Stimulated activated effector memory CD8-positive, alpha-beta T cell treated with anti-CD3 and anti-CD28 coated beads, Interleukin-12 subunit alpha, Interleukin-12 subunit beta, amount 100 ng/mL, for 72 hours (primary cell): ENCODE data around the gene SOX5.
"Not testable (repeated sequence)": the region's sequence is repeated elsewhere in the genome, so short reads cannot be mapped to it uniquely, and the experiment has no call there.

Source experiments
- ATAC-seq: fragments of 150-1000 bp; cut with Tn5 transposase; 2 replicates; pipeline ENCODE4 v1.10.0; 2021
- DNase-seq, 2 donors: peaks; one replicate each; pipeline ENCODE4 v3.0.0; 2021 to 2022; ENCODE audit warnings: low spot score in 2 of 2
- H3K27ac Mint-ChIP-seq: one replicate; pipeline ENCODE4 v1.8.0; 2022; ENCODE audit warnings: mild to moderate bottlenecking, mixed read lengths
- H3K36me3 Mint-ChIP-seq: one replicate; pipeline ENCODE4 v1.8.0; 2022; ENCODE audit warnings: mild to moderate bottlenecking, mixed read lengths
- H3K4me1 Mint-ChIP-seq: one replicate; pipeline ENCODE4 v1.8.0; 2022; ENCODE audit warnings: mixed read lengths
- H3K4me3 Mint-ChIP-seq: one replicate; pipeline ENCODE4 v1.8.0; 2022; ENCODE audit warnings: mild to moderate bottlenecking, mixed read lengths
- H3K9me3 Mint-ChIP-seq: one replicate; pipeline ENCODE4 v1.8.0; 2022; ENCODE audit warnings: mixed read lengths

Gene SOX5

DNA sequence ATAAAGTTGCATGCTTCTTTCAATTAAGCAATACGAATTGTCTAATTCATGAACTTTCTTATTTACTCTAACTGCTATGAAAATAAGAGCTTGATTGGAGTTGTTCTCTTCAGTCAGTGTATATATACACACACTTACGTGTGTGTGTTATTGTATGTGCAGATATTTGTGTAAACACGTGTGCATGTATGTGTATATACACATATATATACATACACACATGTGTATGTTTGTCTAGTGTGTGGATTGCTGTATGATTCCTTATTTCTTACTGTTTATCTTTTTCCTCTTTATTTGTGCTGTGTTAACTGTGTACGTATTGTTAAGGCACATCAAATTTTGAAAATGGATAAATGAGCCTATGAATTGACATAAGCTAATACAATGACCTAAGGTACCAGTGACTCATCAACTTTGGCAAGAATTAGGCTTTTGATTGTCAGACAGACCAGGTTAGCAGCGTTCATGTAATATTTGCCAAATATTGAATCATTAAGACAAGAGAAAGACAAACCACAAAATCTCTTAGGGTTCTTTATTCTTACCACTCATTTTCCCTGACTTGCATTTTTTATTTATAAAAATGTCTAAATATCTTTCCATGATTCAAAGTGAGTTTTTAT is 423.9 kb downstream of the SOX5 start:
- H3K9me3 Mint-ChIP-seq: peaks cover 3% of the 10 kb centered on the region
- H3K27ac Mint-ChIP-seq: no peak overlapping the region
- no peaks in the 10 kb centered on the region for H3K4me1 Mint-ChIP-seq
- H3K36me3 Mint-ChIP-seq: no peaks in the 10 kb centered on the region
- DNase-seq (no peak), ATAC-seq (no peak)
- H3K4me3 Mint-ChIP-seq: no peak overlapping the region

- no peak for DNase-seq
These were observed 426.1 kb downstream of the SOX5 start for GRCh38 chr12:23523339-23523738.

GRCh38 chr12:23519444-23519843 is 430.0 kb downstream of the SOX5 start:
- DNase-seq, H3K36me3 Mint-ChIP-seq, H3K27ac Mint-ChIP-seq, ATAC-seq, H3K4me1 Mint-ChIP-seq, H3K4me3 Mint-ChIP-seq, H3K9me3 Mint-ChIP-seq: not testable (repeated sequence)

More at GRCh38 chr12:23523339-23523738, 426.1 kb downstream of the SOX5 start:
- Mint-ChIP-seq H3K27ac (no peak overlapping the region), H3K36me3 (no peaks in the 10 kb centered on the region), H3K4me3 (no peak overlapping the region), H3K4me1 (no peaks in the 10 kb centered on the region), H3K9me3 (peaks cover 10% of the 10 kb centered on the region)
- no peak for ATAC-seq

DNA sequence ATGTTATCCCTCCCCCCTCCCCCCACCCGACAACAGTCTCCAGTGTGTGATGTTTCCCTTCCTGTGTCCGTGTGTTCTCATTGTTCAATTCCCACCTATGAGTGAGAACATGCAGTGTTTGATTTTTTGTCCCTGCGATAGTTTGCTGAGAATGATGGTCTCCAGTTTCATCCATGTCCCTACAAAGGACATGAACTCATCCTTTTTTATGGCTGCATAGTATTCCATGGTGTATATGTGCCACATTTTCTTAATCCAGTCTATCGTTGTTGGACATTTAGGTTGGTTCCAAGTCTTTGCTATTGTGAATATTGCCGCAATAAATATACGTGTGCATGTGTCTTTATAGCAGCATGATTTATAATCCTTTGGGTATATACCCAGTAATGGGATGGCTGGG is 433.7 kb downstream of the SOX5 start:
- not testable (repeated sequence) for H3K36me3 Mint-ChIP-seq, H3K27ac Mint-ChIP-seq, H3K4me1 Mint-ChIP-seq, H3K4me3 Mint-ChIP-seq, ATAC-seq, DNase-seq
- H3K9me3 Mint-ChIP-seq: peaks cover 11% of the 10 kb centered on the region

GRCh38 chr12:23510484-23510883 is 439.0 kb downstream of the SOX5 start:
- DNase-seq: no peak
- no peak for ATAC-seq
- peaks cover 14% of the 10 kb centered on the region for H3K9me3 Mint-ChIP-seq
- no peak overlapping the region for H3K4me3 Mint-ChIP-seq
- no peak overlapping the region for H3K27ac Mint-ChIP-seq
- H3K36me3 Mint-ChIP-seq: no peaks in the 10 kb centered on the region
- H3K4me1 Mint-ChIP-seq: no peaks in the 10 kb centered on the region

DNA sequence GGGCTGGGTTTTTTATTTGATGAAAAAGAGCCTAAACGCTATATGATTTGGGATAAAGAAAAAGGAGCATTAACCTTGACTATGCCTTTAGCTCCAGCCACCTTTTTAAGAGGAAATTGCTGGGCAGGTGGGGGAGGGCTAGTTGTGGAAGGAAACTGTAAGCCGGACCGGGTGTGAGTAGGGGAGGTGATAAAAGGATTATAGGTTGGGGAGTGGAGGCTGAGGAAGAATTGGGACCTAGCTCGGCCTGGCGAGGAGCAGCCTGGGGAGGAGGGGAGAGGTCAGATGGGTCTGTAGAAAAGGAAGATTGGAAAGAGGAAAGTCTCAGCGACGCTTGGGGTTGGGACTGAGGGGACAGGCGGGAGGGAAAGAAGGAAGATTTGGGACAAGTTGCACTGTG is 439.6 kb downstream of the SOX5 start:
- not testable (repeated sequence) for H3K27ac Mint-ChIP-seq, ATAC-seq, H3K36me3 Mint-ChIP-seq, DNase-seq, H3K4me1 Mint-ChIP-seq, H3K4me3 Mint-ChIP-seq
- H3K9me3 Mint-ChIP-seq: peaks cover 14% of the 10 kb centered on the region

DNA sequence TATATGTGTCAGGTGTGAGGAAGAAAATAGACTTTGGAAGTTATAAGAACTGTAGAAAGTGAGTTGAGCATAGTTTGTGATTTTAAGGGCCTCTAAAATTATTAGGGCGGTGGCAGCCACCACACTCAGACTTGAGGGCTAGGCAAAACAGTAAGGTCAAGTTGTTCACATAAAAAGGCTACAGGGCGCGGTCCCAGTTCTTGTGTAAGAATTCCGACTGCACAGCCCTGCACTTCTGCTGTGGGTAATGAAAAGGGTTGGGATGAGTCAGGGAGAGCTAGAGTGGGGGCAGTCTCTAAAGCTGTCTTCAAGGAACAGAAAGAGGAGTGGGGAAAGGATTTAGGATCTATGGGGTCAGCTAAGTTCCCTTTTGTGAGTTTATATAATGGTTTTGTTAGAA is 441.7 kb downstream of the SOX5 start:
- H3K36me3 Mint-ChIP-seq, H3K4me3 Mint-ChIP-seq, H3K4me1 Mint-ChIP-seq, ATAC-seq, DNase-seq, H3K27ac Mint-ChIP-seq: not testable (repeated sequence)
- H3K9me3 Mint-ChIP-seq: peaks cover 21% of the 10 kb centered on the region

GRCh38 chr12:23505736-23506135 is 443.7 kb downstream of the SOX5 start:
- ATAC-seq, H3K4me1 Mint-ChIP-seq, H3K4me3 Mint-ChIP-seq, H3K27ac Mint-ChIP-seq, DNase-seq, H3K36me3 Mint-ChIP-seq: not testable (repeated sequence)
- peaks cover 22% of the 10 kb centered on the region for H3K9me3 Mint-ChIP-seq

GRCh38 chr12:23504641-23505399 is 444.6 kb downstream of the SOX5 start:
- Mint-ChIP-seq H3K27ac (no peak overlapping the region), H3K36me3 (no peaks in the 10 kb centered on the region), H3K4me3 (no peak overlapping the region), H3K9me3 (peaks cover 16% of the 10 kb centered on the region), H3K4me1 (no peaks in the 10 kb centered on the region)
- ATAC-seq (no peak), DNase-seq (no peak)

DNA sequence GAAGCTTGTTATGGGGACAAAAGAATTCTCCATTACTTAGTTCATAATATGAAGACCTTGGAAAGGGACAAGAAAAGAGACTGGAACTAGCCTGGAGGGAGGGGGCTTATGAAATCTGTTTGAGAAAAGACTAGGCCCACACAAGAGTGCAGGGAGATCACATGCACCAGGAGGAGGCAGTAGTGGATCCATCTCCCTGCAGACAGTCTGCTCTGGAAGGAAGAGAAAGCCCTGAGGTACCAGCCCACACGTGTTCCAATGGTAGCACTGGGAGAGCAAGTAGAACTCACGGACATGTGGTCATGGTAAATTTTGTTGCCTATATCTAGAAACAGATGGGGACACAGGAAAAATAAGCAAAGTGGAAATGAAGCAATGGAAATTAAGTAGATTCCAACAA is 445.4 kb downstream of the SOX5 start:
- H3K9me3 Mint-ChIP-seq: peaks cover 13% of the 10 kb centered on the region
- DNase-seq (no peak), ATAC-seq (no peak)
- H3K4me1 Mint-ChIP-seq: no peaks in the 10 kb centered on the region
- H3K27ac Mint-ChIP-seq: no peak overlapping the region
- H3K4me3 Mint-ChIP-seq: no peak overlapping the region
- H3K36me3 Mint-ChIP-seq: no peaks in the 10 kb centered on the region

DNA sequence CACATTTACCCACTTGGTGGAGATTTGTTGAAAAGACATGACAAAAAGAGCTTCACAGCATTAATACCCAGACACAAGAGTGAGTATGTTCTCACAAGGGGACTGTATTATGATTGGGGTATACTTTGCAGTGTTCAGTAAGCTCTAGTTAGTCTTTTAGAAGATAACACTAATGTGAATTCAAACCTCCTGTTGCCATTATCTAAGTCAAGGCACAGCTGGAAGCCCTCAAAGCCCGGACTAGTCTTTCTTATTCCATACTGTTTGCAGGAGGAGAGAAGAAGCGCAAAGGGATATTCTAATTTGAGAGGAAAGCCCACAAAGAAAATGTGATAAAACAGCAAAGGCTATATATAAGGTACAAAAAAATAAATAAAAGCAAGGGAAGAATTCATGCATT is 445.9 kb downstream of the SOX5 start:
- Mint-ChIP-seq H3K9me3 (peaks cover 15% of the 10 kb centered on the region), H3K4me1 (no peaks in the 10 kb centered on the region), H3K27ac (no peak overlapping the region), H3K4me3 (no peak overlapping the region), H3K36me3 (no peaks in the 10 kb centered on the region)
- ATAC-seq: no peak
- no peak for DNase-seq

DNA sequence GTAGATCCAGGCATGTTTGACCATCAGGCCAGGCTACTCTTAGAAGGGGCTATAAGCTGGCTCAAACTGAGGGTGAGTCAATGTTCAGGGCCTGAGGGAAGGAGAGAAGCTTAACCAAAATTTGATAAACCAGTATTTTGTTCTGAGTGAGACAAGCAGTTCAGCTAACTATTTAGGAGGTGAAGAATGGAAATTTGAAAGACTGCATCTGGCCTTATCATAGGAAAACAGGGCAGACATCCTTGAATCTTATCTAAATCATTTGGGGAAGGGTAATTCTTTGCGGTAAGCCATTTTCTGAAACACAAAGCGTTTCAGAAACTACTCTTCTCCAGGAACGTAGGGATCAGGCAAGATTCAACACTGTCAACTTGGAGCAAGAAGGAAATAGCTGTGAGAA is 447.2 kb downstream of the SOX5 start:
- DNase-seq: no peak
- H3K4me1 Mint-ChIP-seq: no peaks in the 10 kb centered on the region
- H3K9me3 Mint-ChIP-seq: peaks cover 16% of the 10 kb centered on the region
- no peak for ATAC-seq
- no peak overlapping the region for H3K4me3 Mint-ChIP-seq
- no peak overlapping the region for H3K27ac Mint-ChIP-seq
- no peaks in the 10 kb centered on the region for H3K36me3 Mint-ChIP-seq

- Mint-ChIP-seq H3K9me3 (peaks cover 5% of the 10 kb centered on the region), H3K36me3 (no peaks in the 10 kb centered on the region), H3K4me3 (no peak overlapping the region), H3K27ac (no peak overlapping the region), H3K4me1 (no peaks in the 10 kb centered on the region)
- ATAC-seq (no peak), DNase-seq (no peak)
These were observed 454.0 kb downstream of the SOX5 start for GRCh38 chr12:23495472-23495871.

DNA sequence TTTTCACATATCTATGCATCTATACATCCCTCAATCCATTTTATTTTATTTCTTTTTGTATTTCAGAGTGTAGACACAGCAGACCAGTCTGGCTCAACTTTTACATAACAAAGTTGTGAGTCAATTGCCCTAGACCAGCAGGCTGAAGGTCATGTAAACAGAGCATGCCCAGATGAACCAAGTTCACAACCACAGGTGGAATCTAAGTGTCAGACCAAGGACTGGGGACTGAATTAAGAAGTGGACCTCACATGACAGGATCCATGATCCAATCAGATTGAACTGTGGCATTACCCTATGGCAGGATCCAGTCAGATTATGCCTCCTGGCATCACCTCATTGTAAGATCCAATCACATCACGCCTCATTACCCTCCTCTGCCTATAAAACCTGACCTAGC is 455.8 kb downstream of the SOX5 start:
- Mint-ChIP-seq H3K27ac (no peak overlapping the region), H3K4me3 (no peak overlapping the region)

GRCh38 chr12:23491029-23491428 is 458.4 kb downstream of the SOX5 start:
- H3K9me3 Mint-ChIP-seq, ATAC-seq: not testable (repeated sequence)

More for the DNA sequence above, 455.8 kb downstream of the SOX5 start:
- Mint-ChIP-seq H3K4me1 (no peaks in the 10 kb centered on the region), H3K36me3 (no peaks in the 10 kb centered on the region), H3K9me3 (peaks cover 5% of the 10 kb centered on the region)
- ATAC-seq (no peak), DNase-seq (no peak)

GRCh38 chr12:23488130-23488529 is 461.3 kb downstream of the SOX5 start:
- Mint-ChIP-seq H3K4me3 (no peak overlapping the region), H3K9me3 (peaks cover 6% of the 10 kb centered on the region), H3K27ac (no peak overlapping the region), H3K4me1 (no peaks in the 10 kb centered on the region), H3K36me3 (no peaks in the 10 kb centered on the region)
- DNase-seq (no peak), ATAC-seq (no peak)

More at GRCh38 chr12:23491029-23491428, 458.4 kb downstream of the SOX5 start:
- not testable (repeated sequence) for H3K4me3 Mint-ChIP-seq, H3K27ac Mint-ChIP-seq, H3K36me3 Mint-ChIP-seq, H3K4me1 Mint-ChIP-seq, DNase-seq
